NCI-H446 treated with DMSO at 0.1 percent for 48 hours (cell line): Measurements from ENCODE around the gene HGD.
"Not testable (repeated sequence)": the region's sequence is repeated elsewhere in the genome, so short reads cannot be mapped to it uniquely, and the experiment has no call there.

ENCODE experiments used
- DNase-seq: peaks from one replicate; lab custom pipeline; 2025; lab: John Stamatoyannopoulos, UW

Gene HGD

GRCh38 chr3:120678984-120679383 lies 3.1 kb downstream of the HGD start:
- DNase-seq = no peak

- DNase-seq = no peak
These were observed 3.6 kb downstream of the HGD start for GRCh38 chr3:120678331-120678947.

- not testable (repeated sequence) for DNase-seq
These were observed 4.8 kb downstream of the HGD start for GRCh38 chr3:120677193-120677592.

GRCh38 chr3:120673116-120673515 lies 8.9 kb downstream of the HGD start:
- DNase-seq = peak; percentile 30

- DNase-seq = no peak
These were observed 11.5 kb downstream of the HGD start for GRCh38 chr3:120670576-120670975.

- DNase-seq = no peak
These were observed 17.1 kb downstream of the HGD start for GRCh38 chr3:120664926-120665325.

- DNase-seq = no peak
These were observed 20.1 kb downstream of the HGD start for GRCh38 chr3:120661945-120662344.

- no peak for DNase-seq
These were observed 20.7 kb downstream of the HGD start for GRCh38 chr3:120661106-120661905.

GRCh38 chr3:120659834-120660233 lies 22.2 kb downstream of the HGD start:
- no peak for DNase-seq

- DNase-seq = no peak
These were observed 22.8 kb downstream of the HGD start for GRCh38 chr3:120659285-120659684.

GRCh38 chr3:120652896-120653545 lies 29.0 kb downstream of the HGD start:
- DNase-seq = no peak

- DNase-seq = no peak
These were observed 29.8 kb downstream of the HGD start for GRCh38 chr3:120652281-120652680.

- no peak for DNase-seq
These were observed 31.7 kb downstream of the HGD start for GRCh38 chr3:120650311-120650710.

- no peak for DNase-seq
These were observed 32.2 kb downstream of the HGD start for GRCh38 chr3:120649830-120650233.

- no peak for DNase-seq
These were observed 33.7 kb downstream of the HGD start for GRCh38 chr3:120648290-120648689.

- no peak for DNase-seq
These were observed 35.1 kb downstream of the HGD start for GRCh38 chr3:120646771-120647432.

GRCh38 chr3:120645083-120645845 lies 36.8 kb downstream of the HGD start:
- no peak for DNase-seq

GRCh38 chr3:120642368-120642948 lies 39.6 kb downstream of the HGD start:
- DNase-seq = no peak

GRCh38 chr3:120641696-120642246 lies 40.3 kb downstream of the HGD start:
- DNase-seq = no peak

- DNase-seq = no peak
These were observed 41.8 kb downstream of the HGD start for GRCh38 chr3:120640231-120640630.

- DNase-seq = not testable (repeated sequence)
These were observed 43.2 kb downstream of the HGD start for GRCh38 chr3:120638820-120639219.
